NCI-H446 treated with DMSO at 0.1 percent for 48 hours (cell line): ENCODE measurements around the gene COG5.
"Not testable (repeated sequence)": the region's sequence is repeated elsewhere in the genome, so short reads cannot be mapped to it uniquely, and the experiment has no call there.

Experiments used
- DNase-seq: peaks from one replicate; lab custom pipeline; 2025; lab: John Stamatoyannopoulos, UW

The COG5 gene

GRCh38 chr7:107220806-107221205 lies 342.9 kb downstream of the COG5 start:
- DNase-seq = not testable (repeated sequence)

- no peak for DNase-seq
These were observed 343.4 kb downstream of the COG5 start for GRCh38 chr7:107220356-107220755.

GRCh38 chr7:107219563-107220244 lies 344.0 kb downstream of the COG5 start:
- no peak for DNase-seq

GRCh38 chr7:107213945-107214344 lies 349.8 kb downstream of the COG5 start:
- no peak for DNase-seq

- DNase-seq = no peak
These were observed 350.4 kb downstream of the COG5 start for GRCh38 chr7:107213193-107213788.

GRCh38 chr7:107212725-107213124 lies 351.0 kb downstream of the COG5 start:
- DNase-seq = no peak

- no peak for DNase-seq
These were observed 353.3 kb downstream of the COG5 start for GRCh38 chr7:107210400-107210799.

GRCh38 chr7:107209565-107209964 lies 354.2 kb downstream of the COG5 start:
- no peak for DNase-seq

- no peak for DNase-seq
These were observed 355.2 kb downstream of the COG5 start for GRCh38 chr7:107208563-107208962.

GRCh38 chr7:107208024-107208521 lies 355.6 kb downstream of the COG5 start:
- no peak for DNase-seq

- DNase-seq = no peak
These were observed 356.3 kb downstream of the COG5 start for GRCh38 chr7:107207459-107207858.

- DNase-seq = no peak
These were observed 357.0 kb downstream of the COG5 start for GRCh38 chr7:107206706-107207105.

GRCh38 chr7:107206136-107206535 lies 357.6 kb downstream of the COG5 start:
- no peak for DNase-seq

GRCh38 chr7:107203607-107204006 lies 360.1 kb downstream of the COG5 start:
- no peak for DNase-seq

GRCh38 chr7:107201795-107202450 lies 361.8 kb downstream of the COG5 start:
- DNase-seq = peak; percentile 64

- DNase-seq = no peak
These were observed 366.7 kb downstream of the COG5 start for GRCh38 chr7:107196834-107197610.

GRCh38 chr7:107194052-107194451 lies 369.7 kb downstream of the COG5 start:
- no peak for DNase-seq

- DNase-seq = no peak
These were observed 373.6 kb downstream of the COG5 start for GRCh38 chr7:107190090-107190489.

- DNase-seq = no peak
These were observed 375.9 kb downstream of the COG5 start for GRCh38 chr7:107187774-107188173.

GRCh38 chr7:107186240-107186639 lies 377.5 kb downstream of the COG5 start:
- DNase-seq = no peak

- no peak for DNase-seq
These were observed 378.0 kb downstream of the COG5 start for GRCh38 chr7:107185716-107186115.

GRCh38 chr7:107181172-107181571 lies 382.5 kb downstream of the COG5 start:
- no peak for DNase-seq
